Endothelial cell of umbilical vein (primary cell): ENCODE measurements around the gene CD38. TPM values are rescaled to one million over a fixed set of nuclear protein-coding genes. Genes with fewer than 3 reads are reported as not detected.

Source experiments
- BruUV-seq: library from RNA; stranded (reverse); fragments of 400-500 nt; replicated peaks from 2 replicates; lab custom pipeline; 2021; lab: Mats Ljungman, UMichigan
- CTCF ChIA-PET: fragments of 300-600, 350-600 bp; sonication (Branson Sonifier 250); formaldehyde crosslinking; loops from one replicate; lab custom pipeline; 2021; ENCODE audit warnings: antibody characterized with exemption, inconsistent platforms; lab: Charles Lee
- POLR2A ChIA-PET: fragments of 300-600, 350-600 bp; sonication (Branson Sonifier 250); formaldehyde crosslinking; loops from one replicate; lab custom pipeline; 2021; ENCODE audit warnings: antibody characterized with exemption, inconsistent platforms; lab: Charles Lee
- DNase-seq: peaks from one replicate; pipeline ENCODE4 v3.0.0-alpha.2; 2011; ENCODE audit warnings: low read depth, low spot score
- FAIRE-seq: peaks from 2 replicates; lab custom pipeline; 2011; peaks lifted over from hg19 to GRCh38; lab: Jason Lieb, UNC
- H2AFZ ChIP-seq: 2 replicates; pipeline ENCODE4 v1.6.0; 2012; ENCODE audit warnings: low read depth, low read length, control low read depth, inconsistent platforms
- H3K27ac ChIP-seq: 2 replicates; pipeline ENCODE4 v1.5.1; 2011; ENCODE audit warnings: low read depth, mild to moderate bottlenecking, control low read depth, low read length, moderate library complexity; ENCODE audit not compliant: insufficient read depth
- H3K27me3 ChIP-seq, 2 experiments: 2 replicates each; pipeline versions ENCODE4 v1.6.0 to v1.6.1; 2011; ENCODE audit warnings: low read length in 2 of 2, mixed read lengths in 1 of 2; ENCODE audit not compliant: control insufficient read depth in 2 of 2, insufficient read depth in 2 of 2
- H3K36me3 ChIP-seq, 2 experiments: 2 replicates in 1 of 2; 3 replicates in 1 of 2; pipeline ENCODE4 v1.5.1; 2011; ENCODE audit warnings: low read length in 2 of 2, mild to moderate bottlenecking in 1 of 2, moderate library complexity in 1 of 2; ENCODE audit not compliant: control insufficient read depth in 2 of 2, insufficient read depth in 2 of 2; ENCODE audit errors: extremely low read depth in 1 of 2
- H3K4me1 ChIP-seq: 3 replicates; pipeline ENCODE4 v1.5.1; 2011; ENCODE audit warnings: mild to moderate bottlenecking, low read length; ENCODE audit not compliant: control insufficient read depth, insufficient read depth; ENCODE audit errors: extremely low read depth
- H3K4me2 ChIP-seq: 2 replicates; pipeline ENCODE4 v1.6.1; 2011; ENCODE audit warnings: low read length, control low read depth, mixed read lengths; ENCODE audit not compliant: insufficient read depth
- H3K4me3 ChIP-seq, 3 experiments: fragments of 200-600 bp in 1 of 3; sonication (generic), shearing (Covaris generic) in 1 of 3; replicated peaks in 1 of 3; 2 replicates each; pipeline ENCODE4 v1.5.1; 2011 to 2016; ENCODE audit warnings: control low read depth in 3 of 3, low read length in 3 of 3, mild to moderate bottlenecking in 2 of 3, inconsistent platforms in 1 of 3, low read depth in 1 of 3, moderate library complexity in 1 of 3; ENCODE audit not compliant: insufficient read depth in 1 of 3
- H3K79me2 ChIP-seq: 2 replicates; pipeline ENCODE4 v1.6.0; 2012; ENCODE audit warnings: low read length, inconsistent platforms; ENCODE audit not compliant: control insufficient read depth, insufficient read depth
- H3K9ac ChIP-seq: replicated peaks from 2 replicates; pipeline ENCODE3; 2011; ENCODE audit warnings: low read length, control low read depth; ENCODE audit not compliant: insufficient read depth; ENCODE audit errors: extremely low read depth
- H3K9me1 ChIP-seq: replicated peaks from 3 replicates; pipeline ENCODE4 v1.6.0; 2011; ENCODE audit warnings: mild to moderate bottlenecking, low read length; ENCODE audit not compliant: control insufficient read depth, insufficient read depth; ENCODE audit errors: extremely low read depth
- H3K9me3 ChIP-seq: replicated peaks from 2 replicates; pipeline ENCODE4 v1.5.1; 2012; ENCODE audit warnings: low read length, inconsistent platforms; ENCODE audit not compliant: control insufficient read depth, insufficient read depth
- H4K20me1 ChIP-seq: replicated peaks from 2 replicates; pipeline ENCODE3; 2011; ENCODE audit warnings: mild to moderate bottlenecking, low read length; ENCODE audit not compliant: control insufficient read depth, insufficient read depth; ENCODE audit errors: extremely low read depth
- EZH2 ChIP-seq: IDR thresholded peaks from 2 replicates; pipeline ENCODE4 v1.6.1; 2012; ENCODE audit warnings: borderline replicate concordance, low read depth, mild to moderate bottlenecking, moderate library complexity, low read length, inconsistent platforms; ENCODE audit not compliant: severe bottlenecking
- FOS ChIP-seq: IDR thresholded peaks from 2 replicates; pipeline ENCODE4 v1.6.1; 2011; ENCODE audit warnings: mild to moderate bottlenecking, low read length, moderate library complexity, borderline replicate concordance; ENCODE audit not compliant: insufficient read depth
- GATA2 ChIP-seq: IDR thresholded peaks from 2 replicates; pipeline ENCODE4 v1.7.0; 2011; ENCODE audit warnings: low read depth, mild to moderate bottlenecking, moderate library complexity, mixed read lengths, low read length; ENCODE audit not compliant: insufficient read length, insufficient read depth
- JUN ChIP-seq: IDR thresholded peaks from 2 replicates; pipeline ENCODE4 v1.6.1; 2011; ENCODE audit warnings: borderline replicate concordance, low read depth; ENCODE audit not compliant: insufficient read length, insufficient read depth
- MYC ChIP-seq: IDR thresholded peaks from one replicate; pipeline ENCODE4 v1.6.1; 2011; ENCODE audit warnings: mild to moderate bottlenecking, low read depth, low read length
- POLR2A ChIP-seq: IDR thresholded peaks from 2 replicates; pipeline ENCODE4 v1.6.1; 2012; ENCODE audit warnings: low read depth, mild to moderate bottlenecking, control low read depth, low read length
- POLR2AphosphoS5 ChIP-seq: IDR thresholded peaks from 2 replicates; pipeline ENCODE4 v1.6.1; 2012; ENCODE audit warnings: low read depth, mild to moderate bottlenecking, control low read depth, low read length, moderate library complexity; ENCODE audit not compliant: insufficient read depth
- dilution Hi-C: fragments of 300-500 bp; cut with MboI; formaldehyde crosslinking; loops from one replicate; pipeline ENCODE4 v1.15.0; 2019; ENCODE audit warnings: low sequenced_read_pairs; ENCODE audit not compliant: extremely low pct_ligation_motif_present
- intact Hi-C: fragments of 100-400 bp; cut with micrococcal nuclease; formaldehyde crosslinking; loops from one replicate; pipeline ENCODE4 v1.10.0; 2022
- polyA plus RNA-seq, 4 experiments: library from polyadenylated mRNA; depleted of rRNA in 3 of 4; stranded (reverse) in 3 of 4; unstranded in 1 of 4; fragments of >200 nt; gene quantifications; 2 replicates each; pipeline versions ENCODE4 v1.2.1 to v1.2.3, GENCODE V29; 2011 to 2012; ENCODE audit warnings: missing spikeins in 1 of 4
- total RNA-seq: library from RNA; stranded (reverse); gene quantifications from 2 replicates; pipeline ENCODE4 v1.2.3, GENCODE V29; 2021
- TF ChIP-seq, protein P1 (sequence below): IDR thresholded peaks from 2 replicates; pipeline ENCODE4 v1.6.1; 2011; ENCODE audit not compliant: insufficient read depth, insufficient read length
- TF ChIP-seq, protein P2 (sequence below), 2 donors: IDR thresholded peaks; 1 replicate in 1 of 2; 2 replicates in 1 of 2; pipeline ENCODE4 v1.5.1; 2011; ENCODE audit warnings: low read length in 2 of 2, mild to moderate bottlenecking in 2 of 2, moderate library complexity in 2 of 2, control low read depth in 1 of 2, inconsistent platforms in 1 of 2, low read depth in 1 of 2; ENCODE audit not compliant: insufficient read depth in 1 of 2; ENCODE audit errors: extremely low read depth in 1 of 2

The CD38 gene
- total and polyA plus RNA-seq, 2 donors (not counting 3 experiments of a cell fraction or from before 2014, with no cell fraction given): 0.11 to 0.31 TPM

DNA sequence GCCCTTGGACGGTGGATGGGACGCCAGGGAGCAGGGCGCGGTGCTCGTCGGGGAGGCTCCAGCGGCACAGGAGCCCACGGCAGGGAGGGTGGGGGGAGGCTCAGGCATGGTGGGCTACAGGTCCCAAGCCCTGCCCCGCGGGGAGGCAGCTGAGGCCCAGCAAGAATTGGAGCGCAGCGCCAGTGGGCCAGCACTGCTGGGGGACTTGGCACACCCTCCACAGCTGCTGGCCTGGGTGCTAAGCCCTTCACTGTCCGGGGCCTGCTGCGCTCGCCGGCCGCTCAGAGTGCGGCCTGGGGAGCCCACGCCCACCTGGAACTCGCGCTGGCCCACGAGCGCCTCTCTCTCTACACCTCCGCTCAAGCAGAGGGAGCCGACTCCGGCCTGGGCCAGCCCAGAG, 8.6 kb downstream of the CD38 start:
- H3K79me2 ChIP-seq: no peaks in the 10 kb centered on the region
- no peak overlapping the region for H3K9ac ChIP-seq
- dilution Hi-C loops: no loop called here
- FAIRE-seq (no peak), DNase-seq (no peak)
- TF ChIP-seq JUN (no peak), POLR2A (no peak), MYC (no peak), EZH2 (no peak), FOS (no peak), GATA2 (no peak), POLR2AphosphoS5 (no peak)
- TF ChIP-seq, protein P1, sequence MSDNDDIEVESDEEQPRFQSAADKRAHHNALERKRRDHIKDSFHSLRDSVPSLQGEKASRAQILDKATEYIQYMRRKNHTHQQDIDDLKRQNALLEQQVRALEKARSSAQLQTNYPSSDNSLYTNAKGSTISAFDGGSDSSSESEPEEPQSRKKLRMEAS: no peak
- TF ChIP-seq, protein P2, sequence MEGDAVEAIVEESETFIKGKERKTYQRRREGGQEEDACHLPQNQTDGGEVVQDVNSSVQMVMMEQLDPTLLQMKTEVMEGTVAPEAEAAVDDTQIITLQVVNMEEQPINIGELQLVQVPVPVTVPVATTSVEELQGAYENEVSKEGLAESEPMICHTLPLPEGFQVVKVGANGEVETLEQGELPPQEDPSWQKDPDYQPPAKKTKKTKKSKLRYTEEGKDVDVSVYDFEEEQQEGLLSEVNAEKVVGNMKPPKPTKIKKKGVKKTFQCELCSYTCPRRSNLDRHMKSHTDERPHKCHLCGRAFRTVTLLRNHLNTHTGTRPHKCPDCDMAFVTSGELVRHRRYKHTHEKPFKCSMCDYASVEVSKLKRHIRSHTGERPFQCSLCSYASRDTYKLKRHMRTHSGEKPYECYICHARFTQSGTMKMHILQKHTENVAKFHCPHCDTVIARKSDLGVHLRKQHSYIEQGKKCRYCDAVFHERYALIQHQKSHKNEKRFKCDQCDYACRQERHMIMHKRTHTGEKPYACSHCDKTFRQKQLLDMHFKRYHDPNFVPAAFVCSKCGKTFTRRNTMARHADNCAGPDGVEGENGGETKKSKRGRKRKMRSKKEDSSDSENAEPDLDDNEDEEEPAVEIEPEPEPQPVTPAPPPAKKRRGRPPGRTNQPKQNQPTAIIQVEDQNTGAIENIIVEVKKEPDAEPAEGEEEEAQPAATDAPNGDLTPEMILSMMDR (IDR thresholded peaks at IDR 0.05; ENCODE audit: extremely low read depth in 1 of 2, insufficient read depth in 1 of 2, low read depth in 1 of 2, low read length in 2 of 2): no peak
- ChIA-PET CTCF (no interaction called here), POLR2A (no interaction called here)
- H3K36me3 ChIP-seq: no peaks in the 10 kb centered on the region
- no peak overlapping the region for H3K27ac ChIP-seq
- no peak overlapping the region for H3K4me3 ChIP-seq
- no peak overlapping the region for H2AFZ ChIP-seq
- H3K27me3 ChIP-seq: peaks cover 2 to 3% of the 10 kb centered on the region in 2 experiments
- H3K4me2 ChIP-seq: no peak overlapping the region
- intact Hi-C loops: no loop called here
- no peaks in the 10 kb centered on the region for H3K9me3 ChIP-seq
- no peaks in the 10 kb centered on the region for H4K20me1 ChIP-seq
- BruUV-seq: no TSS peak
- no peaks in the 10 kb centered on the region for H3K4me1 ChIP-seq
- no peaks in the 10 kb centered on the region for H3K9me1 ChIP-seq
